Upper lobe of right lung (tissue), 1 donor: ENCODE data around the gene LRIG3. TPM values are rescaled to one million over a fixed set of nuclear protein-coding genes. Genes with fewer than 3 reads are reported as not detected.

Source experiments
- ATAC-seq: fragments of 200-7000 bp; cut with Tn5 transposase; one replicate; pipeline ENCODE4 v1.9.1; 2020; ENCODE audit warnings: mild to moderate bottlenecking, moderate library complexity
- DNase-seq: peaks from one replicate; pipeline ENCODE4 v3.0.0-alpha.2; 2020
- H3K27ac ChIP-seq: fragments of 200-600 bp; one replicate; pipeline ENCODE4 v1.8.0; 2022
- H3K27me3 ChIP-seq: fragments of 200-600 bp; one replicate; pipeline ENCODE4 v1.8.0; 2022; ENCODE audit warnings: mild to moderate bottlenecking
- H3K36me3 ChIP-seq: fragments of 200-600 bp; one replicate; pipeline ENCODE4 v1.8.0; 2022
- H3K4me1 ChIP-seq: fragments of 200-600 bp; one replicate; pipeline ENCODE4 v1.8.0; 2022
- H3K4me3 ChIP-seq: fragments of 200-600 bp; one replicate; pipeline ENCODE4 v1.8.0; 2022; ENCODE audit warnings: mild to moderate bottlenecking
- H3K9me3 ChIP-seq: fragments of 200-600 bp; one replicate; pipeline ENCODE4 v1.8.0; 2022
- CTCF ChIP-seq: fragments of 200-600 bp; IDR thresholded peaks from one replicate; pipeline ENCODE4 v1.8.0; 2022; ENCODE audit warnings: antibody characterized with exemption
- intact Hi-C: fragments of 100-400 bp; cut with DNase I; formaldehyde crosslinking; loops from one replicate; pipeline ENCODE4 v1.11.0; 2022
- total RNA-seq: library from RNA; stranded (reverse); fragmentation: NEBNext Ultra II Directional; extraction: Animal tissue kit (Norgen Biotek cat#: 25700); gene quantifications from one replicate; pipeline ENCODE4 v1.2.1, GENCODE V29; 2021
- donor health status: DM: no; HTN: yes; CAD: no; lungs with severe emphysema.

LRIG3 gene
- total RNA-seq, 1 donor from 2014 or later: 40.5 TPM

GRCh38 chr12:58844161-58844560 is 76.1 kb downstream of the LRIG3 start:
- Histone ChIP-seq H3K4me1 (no peaks in the 10 kb centered on the region), H3K4me3 (no peak overlapping the region), H3K36me3 (no peaks in the 10 kb centered on the region), H3K27ac (no peak overlapping the region), H3K27me3 (no peaks in the 10 kb centered on the region), H3K9me3 (no peaks in the 10 kb centered on the region)
- TF ChIP-seq CTCF: no peak
- no peak for DNase-seq
- intact Hi-C loops: no loop called here
- no peak for ATAC-seq

- H3K27me3 ChIP-seq: no peaks in the 10 kb centered on the region
- intact Hi-C loops: no loop called here
- H3K4me1 ChIP-seq: no peaks in the 10 kb centered on the region
- DNase-seq (peak; percentile 73), ATAC-seq (peak; percentile 81)
- no peaks in the 10 kb centered on the region for H3K9me3 ChIP-seq
- H3K36me3 ChIP-seq: no peaks in the 10 kb centered on the region
- H3K27ac ChIP-seq: no peak overlapping the region
- no peak for TF ChIP-seq CTCF
- H3K4me3 ChIP-seq: no peak overlapping the region
Observed at GRCh38 chr12:58841058-58841798, 79.1 kb downstream of the LRIG3 start.

- no peaks in the 10 kb centered on the region for H3K36me3 ChIP-seq
- no peaks in the 10 kb centered on the region for H3K4me1 ChIP-seq
- no peak overlapping the region for H3K27ac ChIP-seq
- DNase-seq (no peak), ATAC-seq (no peak)
- H3K9me3 ChIP-seq: no peaks in the 10 kb centered on the region
- no peaks in the 10 kb centered on the region for H3K27me3 ChIP-seq
- no peak overlapping the region for H3K4me3 ChIP-seq
- TF ChIP-seq CTCF: no peak
- intact Hi-C loops: no loop called here
Observed at GRCh38 chr12:58833853-58834252, 86.5 kb downstream of the LRIG3 start.

- ATAC-seq (no peak), DNase-seq (no peak)
- H3K36me3 ChIP-seq: no peaks in the 10 kb centered on the region
- H3K27ac ChIP-seq: no peak overlapping the region
- TF ChIP-seq CTCF: no peak
- no peaks in the 10 kb centered on the region for H3K27me3 ChIP-seq
- intact Hi-C loops: no loop called here
- H3K4me1 ChIP-seq: no peaks in the 10 kb centered on the region
- no peaks in the 10 kb centered on the region for H3K9me3 ChIP-seq
- H3K4me3 ChIP-seq: no peak overlapping the region
Observed at GRCh38 chr12:58832920-58833319, 87.4 kb downstream of the LRIG3 start.
